Measurements from ENCODE around the gene PRICKLE4.

DNA sequence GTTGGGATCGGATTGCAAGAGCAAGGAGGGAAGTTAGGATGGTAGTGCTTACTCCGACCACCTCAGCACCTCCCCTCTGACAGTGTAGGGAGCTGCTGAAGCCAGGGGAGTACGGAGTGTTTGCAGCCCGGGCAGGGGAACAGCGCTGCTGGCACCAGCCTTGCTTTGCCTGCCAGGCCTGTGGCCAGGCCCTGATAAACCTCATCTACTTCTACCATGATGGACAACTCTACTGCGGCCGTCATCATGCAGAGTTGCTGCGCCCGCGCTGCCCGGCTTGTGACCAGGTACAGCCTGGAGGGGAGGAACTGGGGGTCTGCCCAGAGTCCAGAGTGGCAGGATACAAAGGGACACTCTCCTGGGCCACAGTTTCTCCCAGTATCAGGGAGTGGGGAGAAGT is 4.7 kb downstream of the PRICKLE4 start:
- TF ChIP-seq POLR2A (IDR thresholded peaks at IDR 0.05) (no peak), EP300 (IDR thresholded peaks at IDR 0.05) (no peak), POLR2AphosphoS5 (IDR thresholded peaks at IDR 0.05) (no peak)
- TF ChIP-seq, protein P1, sequence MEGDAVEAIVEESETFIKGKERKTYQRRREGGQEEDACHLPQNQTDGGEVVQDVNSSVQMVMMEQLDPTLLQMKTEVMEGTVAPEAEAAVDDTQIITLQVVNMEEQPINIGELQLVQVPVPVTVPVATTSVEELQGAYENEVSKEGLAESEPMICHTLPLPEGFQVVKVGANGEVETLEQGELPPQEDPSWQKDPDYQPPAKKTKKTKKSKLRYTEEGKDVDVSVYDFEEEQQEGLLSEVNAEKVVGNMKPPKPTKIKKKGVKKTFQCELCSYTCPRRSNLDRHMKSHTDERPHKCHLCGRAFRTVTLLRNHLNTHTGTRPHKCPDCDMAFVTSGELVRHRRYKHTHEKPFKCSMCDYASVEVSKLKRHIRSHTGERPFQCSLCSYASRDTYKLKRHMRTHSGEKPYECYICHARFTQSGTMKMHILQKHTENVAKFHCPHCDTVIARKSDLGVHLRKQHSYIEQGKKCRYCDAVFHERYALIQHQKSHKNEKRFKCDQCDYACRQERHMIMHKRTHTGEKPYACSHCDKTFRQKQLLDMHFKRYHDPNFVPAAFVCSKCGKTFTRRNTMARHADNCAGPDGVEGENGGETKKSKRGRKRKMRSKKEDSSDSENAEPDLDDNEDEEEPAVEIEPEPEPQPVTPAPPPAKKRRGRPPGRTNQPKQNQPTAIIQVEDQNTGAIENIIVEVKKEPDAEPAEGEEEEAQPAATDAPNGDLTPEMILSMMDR (IDR thresholded peaks at IDR 0.05) = no peak
